ENCODE data around the gene CTDSP2. TPM values are rescaled to one million over a fixed set of nuclear protein-coding genes. Genes with fewer than 3 reads are reported as not detected.
A peak's percentile ranks its signal among the peaks of the same experiment; 100 is the strongest.

The CTDSP2 gene
- polyA plus RNA-seq, 3 donors, result 59.1 to 148 (median 70.2) TPM

DNA sequence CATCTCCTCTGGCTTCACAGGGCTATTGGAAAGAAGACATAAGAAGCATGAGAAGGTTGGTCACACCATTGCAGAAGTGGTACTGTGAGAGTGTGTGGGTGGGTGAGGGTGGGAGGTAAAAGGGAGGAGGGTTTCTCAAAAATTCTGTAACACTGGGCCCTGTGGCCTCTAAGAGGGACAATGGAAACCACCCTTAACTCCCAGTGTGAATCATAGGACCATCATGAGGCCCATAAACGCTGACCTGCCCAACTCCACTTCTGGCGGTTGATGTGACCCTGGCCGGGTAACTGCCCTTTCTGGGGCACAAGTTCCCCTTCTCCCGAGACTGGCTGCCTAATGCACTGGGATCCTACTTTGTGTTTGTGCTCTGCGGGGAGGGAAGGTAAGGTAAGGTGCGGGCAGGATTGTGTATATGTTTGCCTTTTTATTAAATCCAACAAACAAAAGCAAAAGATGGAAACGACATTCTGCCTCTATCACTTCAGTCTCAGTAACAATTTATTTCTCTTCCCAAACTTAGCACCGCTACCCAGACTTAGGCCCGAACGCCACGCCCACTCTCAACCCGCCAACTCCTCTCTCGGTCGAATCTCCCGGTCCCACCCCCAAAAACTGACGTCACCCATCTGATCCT is 75.2 kb downstream of the CTDSP2 start:
- Histone ChIP-seq H3K4me3 (replicated peaks in 1 of 3; ENCODE audit: low read depth in 2 of 3, low read length in 3 of 3) (peak overlapping the region; percentile 77 to 98 (median 82)), H3K79me2 (ENCODE audit: insufficient read depth, low read length) (no peaks in the 10 kb centered on the region), H3K9me3 (replicated peaks in 1 of 2; ENCODE audit: control insufficient read depth in 1 of 2, insufficient read depth in 1 of 2, low read length in 2 of 2) (peaks cover 0 to 12% of the 10 kb centered on the region in 2 donors), H2AFZ (ENCODE audit: insufficient read depth, low read depth, low read length, poor library complexity, severe bottlenecking) (peak overlapping the region; percentile 99), H4K20me1 (ENCODE audit: insufficient read depth, low read length) (no peaks in the 10 kb centered on the region), H3K27ac (ENCODE audit: low read depth in 1 of 2, low read length in 2 of 2) (peak overlapping the region; percentile 72 to 93), H3K27me3 (ENCODE audit: control insufficient read depth in 2 of 2, insufficient read depth in 2 of 2, low read length in 2 of 2) (peaks cover 11 to 19% of the 10 kb centered on the region in 2 donors), H3K4me2 (replicated peaks; ENCODE audit: extremely low read depth, low read length, poor library complexity, severe bottlenecking) (peak overlapping the region; percentile 97), H3K36me3 (replicated peaks in 1 of 2; ENCODE audit: control insufficient read depth in 1 of 2, insufficient read depth in 2 of 2, low read length in 2 of 2) (peaks cover 0 to 6% of the 10 kb centered on the region in 2 donors), H3K4me1 (ENCODE audit: control insufficient read depth in 1 of 2, insufficient read depth in 2 of 2, low read length in 2 of 2) (peaks cover 44 to 50% of the 10 kb centered on the region in 2 donors), H3K9ac (ENCODE audit: insufficient read depth, low read length, poor library complexity, severe bottlenecking) (peak overlapping the region; percentile 69)
- Mint-ChIP-seq H3K9me3 (peaks cover 0 to 12% (median 0%) of the 10 kb centered on the region in 7 donors), H3K27ac (peak overlapping the region; percentile 96 to 99 (median 98)), H3K36me3 (peaks cover 19 to 25% of the 10 kb centered on the region in 2 donors), H3K4me3 (peak overlapping the region; percentile 96 to 98), H3K27me3 (ENCODE audit: low read depth in 3 of 3) (peaks cover 17 to 20% (median 19%) of the 10 kb centered on the region in 3 donors), H3K4me1 (peaks cover 44% of the 10 kb centered on the region)
- peak; percentile 64 to 90 (median 79) for DNase-seq
- TF ChIP-seq, protein P1, sequence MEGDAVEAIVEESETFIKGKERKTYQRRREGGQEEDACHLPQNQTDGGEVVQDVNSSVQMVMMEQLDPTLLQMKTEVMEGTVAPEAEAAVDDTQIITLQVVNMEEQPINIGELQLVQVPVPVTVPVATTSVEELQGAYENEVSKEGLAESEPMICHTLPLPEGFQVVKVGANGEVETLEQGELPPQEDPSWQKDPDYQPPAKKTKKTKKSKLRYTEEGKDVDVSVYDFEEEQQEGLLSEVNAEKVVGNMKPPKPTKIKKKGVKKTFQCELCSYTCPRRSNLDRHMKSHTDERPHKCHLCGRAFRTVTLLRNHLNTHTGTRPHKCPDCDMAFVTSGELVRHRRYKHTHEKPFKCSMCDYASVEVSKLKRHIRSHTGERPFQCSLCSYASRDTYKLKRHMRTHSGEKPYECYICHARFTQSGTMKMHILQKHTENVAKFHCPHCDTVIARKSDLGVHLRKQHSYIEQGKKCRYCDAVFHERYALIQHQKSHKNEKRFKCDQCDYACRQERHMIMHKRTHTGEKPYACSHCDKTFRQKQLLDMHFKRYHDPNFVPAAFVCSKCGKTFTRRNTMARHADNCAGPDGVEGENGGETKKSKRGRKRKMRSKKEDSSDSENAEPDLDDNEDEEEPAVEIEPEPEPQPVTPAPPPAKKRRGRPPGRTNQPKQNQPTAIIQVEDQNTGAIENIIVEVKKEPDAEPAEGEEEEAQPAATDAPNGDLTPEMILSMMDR (IDR thresholded peaks at IDR 0.05), result no peak
- 0% methylated on average over 5 of the region's 16 CpGs for WGBS (ENCODE audit: insufficient coverage)
- intact Hi-C loops (cut with micrococcal nuclease), result loop anchor here in 1 of 2 donors (5.0 kb wide), 1 partner anchor 76 kb away; the partner anchor contains the start of gene CTDSP2

GRCh38 chr12:57770734-57771133 is 75.8 kb downstream of the CTDSP2 start:
- H3K27ac Mint-ChIP-seq, result peak overlapping the region in 6 of 7 donors; percentile 53 to 98 (median 78)
- peaks cover 44% of the 10 kb centered on the region for H3K4me1 Mint-ChIP-seq
- intact Hi-C loops (cut with micrococcal nuclease), result loop anchor here in 1 of 2 donors (5.0 kb wide), 1 partner anchor 77 kb away; the partner anchor contains the start of gene CTDSP2
- H2AFZ ChIP-seq (ENCODE audit: insufficient read depth, low read depth, low read length, poor library complexity, severe bottlenecking), result no peak overlapping the region
- DNase-seq, result peak in 1 of 3 donors; percentile 31
- no peak overlapping the region for H3K4me3 Mint-ChIP-seq
- no peak overlapping the region for H3K9ac ChIP-seq (ENCODE audit: insufficient read depth, low read length, poor library complexity, severe bottlenecking)
- peaks cover 18 to 25% of the 10 kb centered on the region in 2 donors for H3K27me3 ChIP-seq (ENCODE audit: control insufficient read depth in 2 of 2, insufficient read depth in 2 of 2, low read length in 2 of 2)
- peaks cover 0 to 12% (median 0%) of the 10 kb centered on the region in 7 donors for H3K9me3 Mint-ChIP-seq
- no peaks in the 10 kb centered on the region for H3K79me2 ChIP-seq (ENCODE audit: insufficient read depth, low read length)
- H3K36me3 Mint-ChIP-seq, result peaks cover 19 to 25% of the 10 kb centered on the region in 2 donors
- H3K27me3 Mint-ChIP-seq (ENCODE audit: low read depth in 3 of 3), result peaks cover 22 to 26% (median 25%) of the 10 kb centered on the region in 3 donors
- H3K4me2 ChIP-seq (replicated peaks; ENCODE audit: extremely low read depth, low read length, poor library complexity, severe bottlenecking), result no peak overlapping the region
- peak overlapping the region in 1 of 3 experiments; percentile 98 for H3K4me3 ChIP-seq (replicated peaks in 1 of 3; ENCODE audit: low read depth in 2 of 3, low read length in 3 of 3)
- WGBS (ENCODE audit: insufficient coverage), result 92% methylated on average over 2 of the region's 4 CpGs
- H3K4me1 ChIP-seq (ENCODE audit: control insufficient read depth in 1 of 2, insufficient read depth in 2 of 2, low read length in 2 of 2), result peaks cover 44 to 51% of the 10 kb centered on the region in 2 donors
- TF ChIP-seq, protein P1 (IDR thresholded peaks at IDR 0.05), result no peak
- H3K27ac ChIP-seq (ENCODE audit: low read depth in 1 of 2, low read length in 2 of 2), result peak overlapping the region in 1 of 2 donors; percentile 63
- H4K20me1 ChIP-seq (ENCODE audit: insufficient read depth, low read length), result no peaks in the 10 kb centered on the region
- peaks cover 0 to 13% of the 10 kb centered on the region in 2 donors for H3K9me3 ChIP-seq (replicated peaks in 1 of 2; ENCODE audit: control insufficient read depth in 1 of 2, insufficient read depth in 1 of 2, low read length in 2 of 2)
- H3K36me3 ChIP-seq (replicated peaks in 1 of 2; ENCODE audit: control insufficient read depth in 1 of 2, insufficient read depth in 2 of 2, low read length in 2 of 2), result peaks cover 0 to 6% of the 10 kb centered on the region in 2 donors

Small RNAs within 50 kb of the gene (small RNA-seq; reads per million reads assigned to genes)
- gene MIR26A2 (ENCODE audit: insufficient read length, low read depth) (2.6 reads per million, percentile 13 among the genes with 10 or more reads in this experiment), gene RNU6-1083P (ENCODE audit: insufficient read length, low read depth) (not detected)

Other genes starting within 250 kb of the CTDSP2 start
- gene DTX3, start 241.9 kb downstream of the CTDSP2 start, polyA plus RNA-seq, result 1 to 10 TPM in 1 of 3 donors, under 1 TPM in 1, not detected in 1; 0.08 to 1.3 TPM
- gene ARHGEF25, start 235.3 kb downstream of the CTDSP2 start, polyA plus RNA-seq, result not detected
- not detected for gene B4GALNT1, start 213.5 kb downstream of the CTDSP2 start, polyA plus RNA-seq
- 100 to 1,000 TPM in 2 of 3 donors, 10 to 100 TPM in 1; 90.9 to 484 (median 128) TPM for gene OS9, start 152.6 kb downstream of the CTDSP2 start, polyA plus RNA-seq
- 1 to 10 TPM in 1 of 3 donors, under 1 TPM in 2; 0.20 to 3.4 (median 0.65) TPM for gene AGAP2, start 108.0 kb downstream of the CTDSP2 start, polyA plus RNA-seq
- 10 to 100 TPM; 20.6 to 48.1 (median 43.0) TPM for gene TSPAN31, start 101.7 kb downstream of the CTDSP2 start, polyA plus RNA-seq
- 10 to 100 TPM; 26.2 to 38.4 (median 27.4) TPM for gene CDK4, start 94.4 kb downstream of the CTDSP2 start, polyA plus RNA-seq
- 1 to 10 TPM in 1 of 3 donors, under 1 TPM in 2; 0.14 to 9.5 (median 0.23) TPM for gene MARCHF9, start 91.6 kb downstream of the CTDSP2 start, polyA plus RNA-seq
- under 1 TPM in 1 of 3 donors, not detected in 2; 0.81 TPM for gene CYP27B1, start 79.7 kb downstream of the CTDSP2 start, polyA plus RNA-seq
- 1 to 10 TPM; 3.4 to 5.0 (median 3.7) TPM for gene METTL1, start 74.6 kb downstream of the CTDSP2 start, polyA plus RNA-seq
- gene EEF1AKMT3, start 74.1 kb downstream of the CTDSP2 start, polyA plus RNA-seq, result 1 to 10 TPM; 3.4 to 4.2 (median 3.4) TPM
- 10 to 100 TPM in 2 of 3 donors, 1 to 10 TPM in 1; 4.5 to 22.6 (median 21.8) TPM for gene TSFM, start 63.9 kb downstream of the CTDSP2 start, polyA plus RNA-seq
- 1 to 10 TPM in 1 of 3 donors, under 1 TPM in 1, not detected in 1; 0.11 to 7.2 TPM for gene AVIL, start 28.0 kb downstream of the CTDSP2 start, polyA plus RNA-seq
- 10 to 100 TPM; 12.4 to 27.5 (median 24.8) TPM for gene ATP23, start 94.8 kb upstream of the CTDSP2 start, polyA plus RNA-seq